ENCODE results near the gene PEX11B.

PEX11B gene

DNA sequence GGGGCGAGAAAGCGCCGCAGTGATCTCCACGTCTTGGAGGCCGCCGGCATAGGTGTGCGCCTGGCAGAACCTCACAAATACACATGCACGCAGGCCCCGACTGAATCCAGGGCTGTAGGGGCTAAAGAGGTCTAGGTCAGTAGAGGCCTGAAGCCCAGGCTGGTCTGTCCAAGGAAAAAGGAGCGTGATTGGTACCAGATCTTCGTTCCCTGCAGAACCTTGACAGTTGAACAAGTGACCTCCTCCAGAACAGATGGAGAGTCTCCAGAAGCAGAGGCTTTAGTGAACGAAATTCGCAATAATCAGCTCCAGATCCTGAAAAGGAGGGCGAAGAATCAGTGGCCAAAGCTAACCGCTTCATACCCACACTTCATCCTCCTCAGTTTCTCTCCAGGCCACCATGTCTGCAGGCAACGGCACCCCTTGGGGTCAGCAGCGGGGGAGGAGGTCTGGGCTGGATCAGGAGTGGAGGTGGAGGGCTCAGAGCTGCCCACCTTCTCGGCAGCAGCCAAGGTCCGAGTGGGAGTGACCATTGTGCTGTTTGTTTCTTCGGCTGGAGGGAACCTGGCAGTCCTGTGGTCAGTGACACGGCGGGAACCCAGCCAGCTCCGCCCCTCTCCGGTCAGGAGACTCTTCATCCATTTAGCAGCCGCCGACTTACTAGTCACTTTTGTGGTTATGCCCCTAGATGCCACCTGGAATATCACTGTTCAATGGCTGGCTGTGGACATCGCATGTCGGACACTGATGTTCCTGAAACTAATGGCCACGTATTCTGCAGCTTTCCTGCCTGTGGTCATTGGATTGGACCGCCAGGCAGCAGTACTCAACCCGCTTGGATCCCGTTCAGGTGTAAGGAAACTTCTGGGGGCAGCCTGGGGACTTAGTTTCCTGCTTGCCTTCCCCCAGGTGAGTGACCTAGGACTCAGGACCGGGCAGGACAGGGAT lies 749 bp upstream of the PEX11B start:
- H3K4me3 ChIP-seq (ENCODE audit: low read depth, low read length), result peak overlapping the region; percentile 80
- no peaks in the 10 kb centered on the region for H3K27me3 ChIP-seq
- no peak for TF ChIP-seq CTCF (IDR thresholded peaks at IDR 0.05; ENCODE audit: low read depth, low read length)
- H3K4me1 ChIP-seq, result peaks cover 4% of the 10 kb centered on the region; the same call in 1 of the 2 replicates
- H3K9me3 ChIP-seq, result no peaks in the 10 kb centered on the region
- peak; percentile 39 for DNase-seq
- H3K36me3 ChIP-seq, result no peaks in the 10 kb centered on the region

GRCh38 chr1:145917595-145917994 lies 922 bp downstream of the PEX11B start:
- Histone ChIP-seq H3K4me1 (peaks cover 4% of the 10 kb centered on the region; the same call in 1 of the 2 replicates), H3K9me3 (no peaks in the 10 kb centered on the region), H3K4me3 (ENCODE audit: low read depth, low read length) (peak overlapping the region; percentile 80), H3K27me3 (no peaks in the 10 kb centered on the region), H3K36me3 (no peaks in the 10 kb centered on the region; the same call in 1 of the 2 replicates)
- DNase-seq, result no peak
- no peak for TF ChIP-seq CTCF (IDR thresholded peaks at IDR 0.05; ENCODE audit: low read depth, low read length)

GRCh38 chr1:145916745-145917144 lies 1.8 kb downstream of the PEX11B start:
- H3K36me3 ChIP-seq, result no peaks in the 10 kb centered on the region; the same call in 1 of the 2 replicates
- H3K9me3 ChIP-seq, result no peaks in the 10 kb centered on the region
- no peak for DNase-seq
- H3K4me1 ChIP-seq, result peaks cover 4% of the 10 kb centered on the region; the same call in 1 of the 2 replicates
- H3K27me3 ChIP-seq, result no peaks in the 10 kb centered on the region
- H3K4me3 ChIP-seq (ENCODE audit: low read depth, low read length), result no peak overlapping the region
- no peak for TF ChIP-seq CTCF (IDR thresholded peaks at IDR 0.05; ENCODE audit: low read depth, low read length)

GRCh38 chr1:145912128-145912641 lies 6.3 kb downstream of the PEX11B start:
- Histone ChIP-seq H3K4me1 (no peaks in the 10 kb centered on the region), H3K36me3 (no peaks in the 10 kb centered on the region; the same call in 1 of the 2 replicates), H3K27me3 (no peaks in the 10 kb centered on the region), H3K4me3 (ENCODE audit: low read depth, low read length) (no peak overlapping the region), H3K9me3 (no peaks in the 10 kb centered on the region)
- no peak for DNase-seq
- no peak for TF ChIP-seq CTCF (IDR thresholded peaks at IDR 0.05; ENCODE audit: low read depth, low read length)

GRCh38 chr1:145908653-145909052 lies 9.9 kb downstream of the PEX11B start:
- TF ChIP-seq CTCF (IDR thresholded peaks at IDR 0.05; ENCODE audit: low read depth, low read length), result no peak

More at GRCh38 chr1:145908653-145909052, 9.9 kb downstream of the PEX11B start:
- H3K27me3 ChIP-seq, result no peaks in the 10 kb centered on the region
- no peak for DNase-seq
- H3K9me3 ChIP-seq, result no peaks in the 10 kb centered on the region
- H3K4me3 ChIP-seq (ENCODE audit: low read depth, low read length), result no peak overlapping the region
- no peaks in the 10 kb centered on the region for H3K4me1 ChIP-seq
- no peaks in the 10 kb centered on the region; the same call in 1 of the 2 replicates for H3K36me3 ChIP-seq

All from BE2C (cell line).